ENCODE results near the gene MTG1. TPM values are rescaled to one million over a fixed set of nuclear protein-coding genes. Genes with fewer than 3 reads are reported as not detected.
"Not testable (repeated sequence)": the region's sequence is repeated elsewhere in the genome, so short reads cannot be mapped to it uniquely, and the experiment has no call there.

MTG1 gene
- total RNA-seq, 1 donor from 2014 or later: 57.5 TPM

- Histone ChIP-seq H3K27ac (no peak overlapping the region), H3K9me3 (no peaks in the 10 kb centered on the region), H3K4me3 (no peak overlapping the region), H3K4me1 (peaks cover 40% of the 10 kb centered on the region), H3K27me3 (no peaks in the 10 kb centered on the region), H3K36me3 (peaks cover 0 to 3% of the 10 kb centered on the region in 2 donors)
- intact Hi-C loops (cut with DNase I): no loop called here
- no peak for DNase-seq (ENCODE audit: extremely low spot score in 2 of 2)
- no peak for TF ChIP-seq CTCF (IDR thresholded peaks at IDR 0.05)
- TF ChIP-seq POLR2A (IDR thresholded peaks at IDR 0.05): no peak
- TF ChIP-seq POLR2AphosphoS5 (IDR thresholded peaks at IDR 0.05; ENCODE audit: insufficient read depth in 1 of 2, low read depth in 1 of 2): no peak
Measured at GRCh38 chr10:133375357-133376115, 18.4 kb upstream of the MTG1 start.

- H3K9me3 ChIP-seq; DNase-seq (ENCODE audit: extremely low spot score in 2 of 2); H3K27me3 ChIP-seq; H3K36me3 ChIP-seq; H3K4me3 ChIP-seq; H3K27ac ChIP-seq; intact Hi-C loops (cut with DNase I): not testable (repeated sequence)
- H3K4me1 ChIP-seq: peaks cover 40% of the 10 kb centered on the region
Measured at GRCh38 chr10:133376183-133376582, 17.8 kb upstream of the MTG1 start.

- Histone ChIP-seq H3K9me3 (no peaks in the 10 kb centered on the region), H3K36me3 (no peaks in the 10 kb centered on the region), H3K27me3 (no peaks in the 10 kb centered on the region), H3K4me3 (no peak overlapping the region), H3K27ac (no peak overlapping the region), H3K4me1 (peaks cover 31% of the 10 kb centered on the region)
- intact Hi-C loops (cut with DNase I): no loop called here
- TF ChIP-seq POLR2AphosphoS5 (IDR thresholded peaks at IDR 0.05; ENCODE audit: insufficient read depth in 1 of 2, low read depth in 1 of 2) (no peak), POLR2A (IDR thresholded peaks at IDR 0.05) (no peak), CTCF (IDR thresholded peaks at IDR 0.05) (no peak)
- no peak for DNase-seq (ENCODE audit: extremely low spot score in 2 of 2)
Measured at GRCh38 chr10:133377025-133377817, 16.7 kb upstream of the MTG1 start.

- intact Hi-C loops (cut with DNase I): no loop called here
- Histone ChIP-seq H3K4me3 (peak overlapping the region; percentile 71 to 94), H3K27me3 (no peaks in the 10 kb centered on the region), H3K4me1 (peaks cover 26% of the 10 kb centered on the region), H3K9me3 (no peaks in the 10 kb centered on the region), H3K36me3 (no peaks in the 10 kb centered on the region), H3K27ac (peak overlapping the region; percentile 89)
- no peak for DNase-seq (ENCODE audit: extremely low spot score in 2 of 2)
- TF ChIP-seq POLR2AphosphoS5 (IDR thresholded peaks at IDR 0.05; ENCODE audit: insufficient read depth in 1 of 2, low read depth in 1 of 2) (no peak), POLR2A (IDR thresholded peaks at IDR 0.05) (no peak), CTCF (IDR thresholded peaks at IDR 0.05) (no peak)
Measured at GRCh38 chr10:133377818-133378250, 16.1 kb upstream of the MTG1 start.

- Histone ChIP-seq H3K4me3 (peak overlapping the region; percentile 71 to 94), H3K27ac (peak overlapping the region; percentile 89), H3K9me3 (no peaks in the 10 kb centered on the region), H3K36me3 (no peaks in the 10 kb centered on the region), H3K27me3 (no peaks in the 10 kb centered on the region), H3K4me1 (peaks cover 26% of the 10 kb centered on the region)
- DNase-seq (ENCODE audit: extremely low spot score in 2 of 2): no peak
- TF ChIP-seq CTCF (IDR thresholded peaks at IDR 0.05): no peak
- peak in 1 of 2 donors; percentile 54 for TF ChIP-seq POLR2A (IDR thresholded peaks at IDR 0.05)
- peak in 1 of 2 donors; percentile 62 for TF ChIP-seq POLR2AphosphoS5 (IDR thresholded peaks at IDR 0.05; ENCODE audit: insufficient read depth in 1 of 2, low read depth in 1 of 2)
- intact Hi-C loops (cut with DNase I): no loop called here
Measured at GRCh38 chr10:133378251-133379096, 15.5 kb upstream of the MTG1 start.
